Measurements from ENCODE around the gene TRERF1.

TRERF1 gene

DNA sequence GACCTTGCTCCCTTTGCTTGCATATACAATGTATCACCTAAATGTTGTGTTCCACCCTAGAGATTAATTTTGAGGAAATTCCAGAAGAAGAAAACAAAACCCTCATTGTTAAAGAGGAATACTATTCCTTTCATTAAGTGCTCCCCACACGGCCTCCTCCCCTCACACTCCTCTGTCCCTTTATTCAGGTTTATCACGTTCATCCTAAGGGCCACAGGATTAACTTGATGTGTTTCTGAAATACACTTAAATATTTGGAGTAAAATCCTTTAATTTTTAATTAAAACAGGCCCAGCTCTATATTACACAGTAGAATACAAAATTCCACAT lies 144.6 kb downstream of the TRERF1 start:
- no peak overlapping the region for H3K4me3 ChIP-seq (ENCODE audit: low read depth, low read length)
- TF ChIP-seq CTCF (IDR thresholded peaks at IDR 0.05; ENCODE audit: insufficient read depth, low read depth, low read length, missing control alignments), result no peak
- no peak for DNase-seq (ENCODE audit: low read depth)

DNA sequence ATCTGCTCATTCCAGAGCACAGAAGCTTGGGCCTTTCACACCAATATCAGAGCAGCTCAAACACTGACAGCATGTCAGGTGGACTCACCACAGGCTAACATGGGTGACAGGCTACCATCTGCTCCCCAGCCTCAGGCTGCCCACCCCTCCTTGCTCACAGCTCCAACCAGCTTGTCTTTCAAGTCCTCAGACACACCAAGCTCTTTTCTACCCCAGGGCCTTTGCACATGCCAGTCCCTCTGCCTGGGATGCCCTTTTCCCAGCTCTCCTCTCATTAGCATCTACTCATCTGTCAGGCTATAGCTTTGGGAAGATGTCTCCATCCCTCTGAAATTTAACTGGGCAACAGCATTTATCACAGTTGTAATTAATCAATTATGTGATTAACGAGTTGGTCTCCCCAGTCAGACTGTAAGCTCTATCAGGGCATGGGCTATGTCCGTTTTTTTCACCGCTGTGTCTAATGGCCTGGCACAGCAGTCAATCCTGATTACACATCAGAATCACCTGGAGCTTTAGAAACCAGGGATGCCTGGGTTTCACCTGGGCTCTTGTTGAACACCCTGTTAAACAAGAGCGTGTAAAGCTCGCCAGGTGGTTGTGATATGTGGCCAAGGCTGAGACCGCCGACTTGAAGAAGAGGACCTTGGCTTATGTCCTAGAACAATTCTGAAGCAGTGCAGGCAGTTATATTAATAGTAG lies 145.1 kb downstream of the TRERF1 start:
- no peak for TF ChIP-seq CTCF (IDR thresholded peaks at IDR 0.05; ENCODE audit: insufficient read depth, low read depth, low read length, missing control alignments)
- no peak for DNase-seq (ENCODE audit: low read depth)
- no peak overlapping the region for H3K4me3 ChIP-seq (ENCODE audit: low read depth, low read length)

DNA sequence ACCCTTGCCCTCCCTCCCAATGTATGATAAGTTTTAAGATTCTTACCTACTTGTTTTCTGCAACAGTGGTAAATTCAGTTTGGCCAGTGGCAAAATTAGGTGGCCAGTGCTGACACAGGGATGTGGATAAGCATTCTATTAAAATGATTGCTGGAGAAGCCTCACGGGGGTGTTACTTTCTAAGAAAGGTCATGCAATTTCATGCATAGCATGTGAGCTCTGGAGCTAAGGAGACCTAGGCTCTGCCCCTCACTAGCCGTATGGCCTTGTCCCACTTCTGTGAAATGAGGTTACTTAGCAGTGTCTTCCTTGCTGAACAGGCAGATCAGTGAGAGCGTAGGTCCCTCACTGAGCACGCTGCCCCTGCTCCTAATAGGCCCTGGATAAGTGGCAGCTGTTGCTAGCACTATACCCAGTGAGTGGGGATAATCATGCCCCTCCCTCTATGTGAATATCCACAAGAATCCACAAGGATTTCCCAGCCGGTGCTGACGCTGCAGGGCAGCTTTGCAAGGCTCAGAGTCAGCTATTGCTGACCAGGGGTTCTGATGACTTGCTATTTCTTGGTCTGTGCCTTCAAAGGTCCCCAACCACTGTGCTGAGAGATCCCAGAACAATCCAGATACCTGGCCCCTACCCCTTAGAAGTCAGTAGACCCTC lies 147.5 kb downstream of the TRERF1 start:
- no peak for TF ChIP-seq CTCF (IDR thresholded peaks at IDR 0.05; ENCODE audit: insufficient read depth, low read depth, low read length, missing control alignments)
- DNase-seq (ENCODE audit: low read depth), result no peak
- H3K4me3 ChIP-seq (ENCODE audit: low read depth, low read length), result no peak overlapping the region

DNA sequence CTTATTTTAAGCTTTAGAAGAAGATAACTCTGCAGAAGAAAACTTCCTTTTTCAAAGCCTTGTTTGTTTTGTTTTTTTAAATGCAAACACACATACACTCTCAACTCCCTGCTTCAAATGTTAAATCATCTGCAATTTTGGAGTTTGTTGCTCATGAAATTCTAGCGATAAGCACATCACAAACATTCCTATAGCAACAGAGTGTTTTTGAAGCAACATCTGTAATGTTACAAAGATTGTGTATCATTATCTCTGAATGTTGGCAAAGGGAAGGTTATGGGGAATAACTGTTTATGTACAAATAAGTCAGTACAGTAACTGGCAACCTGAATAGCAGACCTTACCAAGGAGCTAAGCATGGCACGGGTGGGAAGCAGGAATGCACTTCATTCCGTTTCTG lies 149.3 kb downstream of the TRERF1 start:
- no peak for DNase-seq (ENCODE audit: low read depth)
- no peak for TF ChIP-seq CTCF (IDR thresholded peaks at IDR 0.05; ENCODE audit: insufficient read depth, low read depth, low read length, missing control alignments)
- H3K4me3 ChIP-seq (ENCODE audit: low read depth, low read length), result no peak overlapping the region

GRCh38 chr6:42301986-42302385 lies 149.7 kb downstream of the TRERF1 start:
- no peak overlapping the region for H3K4me3 ChIP-seq (ENCODE audit: low read depth, low read length)
- DNase-seq (ENCODE audit: low read depth), result no peak
- TF ChIP-seq CTCF (IDR thresholded peaks at IDR 0.05; ENCODE audit: insufficient read depth, low read depth, low read length, missing control alignments), result no peak

DNA sequence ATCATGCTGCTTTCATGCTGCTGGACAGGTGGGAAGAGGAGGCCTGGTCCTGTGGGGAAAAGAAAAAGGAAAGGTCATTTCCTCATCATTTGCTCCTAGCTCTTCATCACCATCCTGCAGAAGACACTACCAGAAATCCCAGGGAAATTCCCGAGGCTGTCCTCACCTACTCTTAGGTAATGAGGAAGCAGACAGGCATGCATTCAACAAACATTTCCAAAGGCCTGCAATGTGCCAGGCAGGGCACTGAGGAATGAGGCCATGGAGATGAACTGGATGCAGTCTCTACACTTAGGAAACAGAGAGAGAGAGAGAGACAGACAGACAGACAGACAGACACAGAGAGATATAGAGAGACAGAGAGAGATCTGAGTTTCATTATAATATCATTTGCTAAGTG lies 151.0 kb downstream of the TRERF1 start:
- TF ChIP-seq CTCF (IDR thresholded peaks at IDR 0.05; ENCODE audit: insufficient read depth, low read depth, low read length, missing control alignments), result no peak
- no peak overlapping the region for H3K4me3 ChIP-seq (ENCODE audit: low read depth, low read length)
- DNase-seq (ENCODE audit: low read depth), result no peak

DNA sequence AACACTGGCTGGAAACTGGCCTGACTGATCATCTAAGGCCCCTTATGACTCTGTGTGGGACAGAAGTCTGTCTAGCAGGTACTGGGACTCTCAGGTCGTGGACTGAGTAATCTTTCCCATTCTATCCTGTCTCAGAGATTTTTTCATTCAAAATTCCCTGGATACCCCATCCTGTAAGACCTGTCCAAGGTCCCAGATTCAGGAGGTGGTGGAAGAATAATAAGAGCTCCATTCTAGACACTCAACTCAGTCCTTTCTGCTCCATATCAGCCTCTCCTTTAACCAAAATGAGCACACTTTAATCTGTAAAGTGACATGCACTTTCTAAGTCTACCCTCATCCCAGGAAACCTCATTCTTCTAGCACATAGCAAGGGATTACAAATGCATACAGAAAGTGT lies 151.5 kb downstream of the TRERF1 start:
- DNase-seq (ENCODE audit: low read depth), result no peak
- H3K4me3 ChIP-seq (ENCODE audit: low read depth, low read length), result no peak overlapping the region
- no peak for TF ChIP-seq CTCF (IDR thresholded peaks at IDR 0.05; ENCODE audit: insufficient read depth, low read depth, low read length, missing control alignments)
